HL-60 (cell line): ENCODE data around the gene C9orf50.

ENCODE experiments used
- DNase-seq, 2 experiments: peaks; one replicate each; pipeline ENCODE4 v3.0.0-alpha.2; 2010 to 2020; ENCODE audit warnings: low read depth in 1 of 2, low spot score in 1 of 2
- H3K27ac ChIP-seq: fragments of 250-450 bp; sonication (Bioruptor Pico); replicated peaks from 2 replicates; pipeline ENCODE4 v1.5.1; 2020; ENCODE audit warnings: mild to moderate bottlenecking, moderate library complexity
- H3K27me3 ChIP-seq: fragments of 250-450 bp; sonication (Bioruptor Pico); 2 replicates; pipeline ENCODE4 v1.5.1; 2021; ENCODE audit warnings: mild to moderate bottlenecking, moderate library complexity; ENCODE audit not compliant: insufficient read depth, poor library complexity, severe bottlenecking
- H3K4me3 ChIP-seq: replicated peaks from 2 replicates; pipeline ENCODE4 v1.5.1; 2011; ENCODE audit warnings: mild to moderate bottlenecking, control low read depth, low read length; ENCODE audit not compliant: insufficient read depth
- CTCF ChIP-seq: IDR thresholded peaks from one replicate; pipeline ENCODE4 v1.5.1; 2011; ENCODE audit warnings: low read length, control low read depth, inconsistent platforms; ENCODE audit not compliant: insufficient read depth
- GABPA ChIP-seq: IDR thresholded peaks from 2 replicates; pipeline ENCODE4 v1.6.1; 2012; ENCODE audit warnings: low read depth
- POLR2AphosphoS5 ChIP-seq: IDR thresholded peaks from 2 replicates; pipeline ENCODE4 v1.6.1; 2012; ENCODE audit warnings: low read depth
- REST ChIP-seq: IDR thresholded peaks from 2 replicates; pipeline ENCODE4 v1.6.1; 2012; ENCODE audit warnings: low read depth; ENCODE audit not compliant: insufficient replicate concordance
- SPI1 ChIP-seq: IDR thresholded peaks from 2 replicates; pipeline ENCODE4 v1.6.1; 2012; ENCODE audit warnings: low read depth, mild to moderate bottlenecking, borderline replicate concordance

The C9orf50 gene

GRCh38 chr9:129609486-129610212, 11.3 kb downstream of the C9orf50 start:
- no peak overlapping the region for H3K27ac ChIP-seq
- no peak for TF ChIP-seq REST
- no peak for TF ChIP-seq POLR2AphosphoS5
- TF ChIP-seq GABPA, result no peak

GRCh38 chr9:129608561-129609481, 12.1 kb downstream of the C9orf50 start:
- peak overlapping the region; percentile 58; the same call in 1 of the 2 replicates for H3K27ac ChIP-seq
- H3K4me3 ChIP-seq, result no peak overlapping the region
- TF ChIP-seq GABPA (no peak), REST (no peak), SPI1 (no peak), CTCF (no peak), POLR2AphosphoS5 (no peak)

More at GRCh38 chr9:129609486-129610212, 11.3 kb downstream of the C9orf50 start:
- Histone ChIP-seq H3K27me3 (no peaks in the 10 kb centered on the region), H3K4me3 (no peak overlapping the region; the same call in 1 of the 2 replicates)
- no peak for DNase-seq

GRCh38 chr9:129607027-129607387, 13.9 kb downstream of the C9orf50 start:
- H3K27me3 ChIP-seq, result no peaks in the 10 kb centered on the region
- no peak for DNase-seq
- TF ChIP-seq SPI1, result no peak
- TF ChIP-seq GABPA, result no peak
- no peak for TF ChIP-seq REST
- TF ChIP-seq CTCF, result no peak
- no peak for TF ChIP-seq POLR2AphosphoS5
- no peak overlapping the region for H3K4me3 ChIP-seq
- peak overlapping the region; percentile 58 for H3K27ac ChIP-seq

More at GRCh38 chr9:129608561-129609481, 12.1 kb downstream of the C9orf50 start:
- H3K27me3 ChIP-seq, result no peaks in the 10 kb centered on the region
- DNase-seq, result no peak
